ENCODE data around the gene NALCN. TPM values are rescaled to one million over a fixed set of nuclear protein-coding genes. Genes with fewer than 3 reads are reported as not detected.

The NALCN gene
- total RNA-seq, 1 donor from 2014 or later = not detected

- Mint-ChIP-seq H3K27me3 (peaks cover 4% of the 10 kb centered on the region), H3K4me1 (no peaks in the 10 kb centered on the region), H3K36me3 (ENCODE audit: low read depth) (no peaks in the 10 kb centered on the region), H3K4me3 (no peak overlapping the region), H3K9me3 (no peaks in the 10 kb centered on the region), H3K27ac (no peak overlapping the region)
- intact Hi-C loops (cut with micrococcal nuclease) = loop anchor here (10.0 kb wide), 1 partner anchor 395 kb away; no protein-coding TSS in a partner anchor
- CTCF ChIA-PET = no interaction called here
- POLR2A ChIA-PET = no interaction called here
- TF ChIP-seq, protein P1, sequence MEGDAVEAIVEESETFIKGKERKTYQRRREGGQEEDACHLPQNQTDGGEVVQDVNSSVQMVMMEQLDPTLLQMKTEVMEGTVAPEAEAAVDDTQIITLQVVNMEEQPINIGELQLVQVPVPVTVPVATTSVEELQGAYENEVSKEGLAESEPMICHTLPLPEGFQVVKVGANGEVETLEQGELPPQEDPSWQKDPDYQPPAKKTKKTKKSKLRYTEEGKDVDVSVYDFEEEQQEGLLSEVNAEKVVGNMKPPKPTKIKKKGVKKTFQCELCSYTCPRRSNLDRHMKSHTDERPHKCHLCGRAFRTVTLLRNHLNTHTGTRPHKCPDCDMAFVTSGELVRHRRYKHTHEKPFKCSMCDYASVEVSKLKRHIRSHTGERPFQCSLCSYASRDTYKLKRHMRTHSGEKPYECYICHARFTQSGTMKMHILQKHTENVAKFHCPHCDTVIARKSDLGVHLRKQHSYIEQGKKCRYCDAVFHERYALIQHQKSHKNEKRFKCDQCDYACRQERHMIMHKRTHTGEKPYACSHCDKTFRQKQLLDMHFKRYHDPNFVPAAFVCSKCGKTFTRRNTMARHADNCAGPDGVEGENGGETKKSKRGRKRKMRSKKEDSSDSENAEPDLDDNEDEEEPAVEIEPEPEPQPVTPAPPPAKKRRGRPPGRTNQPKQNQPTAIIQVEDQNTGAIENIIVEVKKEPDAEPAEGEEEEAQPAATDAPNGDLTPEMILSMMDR (IDR thresholded peaks at IDR 0.05) = no peak
- DNase-seq = no peak
- no peak for ATAC-seq (ENCODE audit: low read depth)
Measured at GRCh38 chr13:101120007-101120406, 296.3 kb downstream of the NALCN start.

DNA sequence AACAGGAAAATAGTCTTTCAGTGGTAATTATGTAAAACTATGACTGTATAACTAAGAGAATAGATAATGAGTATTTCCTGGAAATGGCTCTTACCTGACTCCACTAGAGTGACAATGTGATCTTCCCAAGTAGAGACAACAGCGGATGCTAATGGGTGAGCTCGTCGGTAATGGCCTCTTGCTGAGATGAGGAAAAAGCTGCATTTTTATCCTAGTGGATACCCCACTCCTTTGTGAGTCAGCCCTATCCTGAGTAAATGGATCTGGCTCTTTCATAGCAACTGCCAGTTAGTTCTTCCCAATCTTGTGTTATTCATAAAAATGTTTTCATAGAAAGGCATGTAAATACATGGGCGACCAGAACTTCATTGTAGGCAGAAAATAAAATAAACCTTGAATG is 299.5 kb downstream of the NALCN start:
- Mint-ChIP-seq H3K27ac (no peak overlapping the region), H3K9me3 (no peaks in the 10 kb centered on the region)
- CTCF ChIA-PET = no interaction called here

DNA sequence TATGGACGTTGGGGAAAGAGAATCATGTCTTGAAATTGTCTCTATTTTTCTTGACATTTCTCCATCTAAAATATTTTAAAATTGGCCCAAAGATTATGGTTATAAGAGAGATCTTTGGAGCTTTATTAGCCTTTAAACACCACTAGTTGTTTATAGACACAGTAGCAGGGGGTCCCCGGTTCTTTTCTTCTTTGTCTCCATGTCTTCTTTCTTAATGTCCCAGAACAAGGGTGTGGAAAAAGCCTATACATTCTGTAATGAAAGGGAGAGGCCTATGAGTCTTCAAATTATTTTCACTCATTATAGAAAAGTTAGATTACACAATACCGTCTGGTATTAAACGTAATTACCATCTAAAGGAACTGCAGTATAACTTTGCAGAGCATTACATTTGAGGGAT is 300.0 kb downstream of the NALCN start:
- POLR2A ChIA-PET = no interaction called here
- H3K36me3 Mint-ChIP-seq (ENCODE audit: low read depth) = no peaks in the 10 kb centered on the region
- no peak overlapping the region for H3K27ac Mint-ChIP-seq
- H3K4me3 Mint-ChIP-seq = no peak overlapping the region
- no peaks in the 10 kb centered on the region for H3K9me3 Mint-ChIP-seq
- intact Hi-C loops (cut with micrococcal nuclease) = no loop called here
- no peaks in the 10 kb centered on the region for H3K4me1 Mint-ChIP-seq
- no peak for DNase-seq
- TF ChIP-seq, protein P1 (IDR thresholded peaks at IDR 0.05) = no peak
- CTCF ChIA-PET = no interaction called here
- no peak for ATAC-seq (ENCODE audit: low read depth)
- peaks cover 4% of the 10 kb centered on the region for H3K27me3 Mint-ChIP-seq

More for the DNA sequence above, 299.5 kb downstream of the NALCN start:
- TF ChIP-seq, protein P1 (IDR thresholded peaks at IDR 0.05) = no peak
- H3K27me3 Mint-ChIP-seq = peaks cover 4% of the 10 kb centered on the region
- H3K4me1 Mint-ChIP-seq = no peaks in the 10 kb centered on the region
- no peak for DNase-seq
- ATAC-seq (ENCODE audit: low read depth) = no peak
- H3K36me3 Mint-ChIP-seq (ENCODE audit: low read depth) = no peaks in the 10 kb centered on the region
- POLR2A ChIA-PET = no interaction called here
- no peak overlapping the region for H3K4me3 Mint-ChIP-seq
- intact Hi-C loops (cut with micrococcal nuclease) = no loop called here

DNA sequence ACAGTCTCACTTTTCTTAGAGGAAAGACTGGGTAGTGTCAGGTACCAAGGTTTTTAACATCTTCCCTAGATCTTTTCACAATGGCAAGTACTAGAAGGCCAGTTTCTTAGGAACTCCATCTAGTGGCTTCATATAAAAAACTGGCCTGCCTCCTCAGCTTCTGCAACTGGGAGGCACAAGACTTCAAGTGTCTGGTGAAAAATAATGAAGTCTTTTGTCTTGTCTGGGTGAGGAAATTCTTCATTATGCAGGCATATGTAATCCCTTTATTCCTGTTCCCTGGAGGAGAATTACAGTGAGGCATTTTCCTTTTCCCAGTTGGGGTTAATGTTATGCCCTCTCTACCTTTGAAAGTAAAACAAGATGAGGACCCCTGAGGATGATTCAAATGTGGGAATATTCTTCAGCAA is 300.5 kb downstream of the NALCN start:
- ChIA-PET CTCF (no interaction called here), POLR2A (no interaction called here)
- ATAC-seq (ENCODE audit: low read depth) (no peak), DNase-seq (no peak)
- Mint-ChIP-seq H3K4me1 (no peaks in the 10 kb centered on the region), H3K27ac (no peak overlapping the region), H3K9me3 (no peaks in the 10 kb centered on the region), H3K4me3 (no peak overlapping the region), H3K27me3 (peaks cover 4% of the 10 kb centered on the region), H3K36me3 (ENCODE audit: low read depth) (no peaks in the 10 kb centered on the region)
- intact Hi-C loops (cut with micrococcal nuclease) = no loop called here
- TF ChIP-seq, protein P1 (IDR thresholded peaks at IDR 0.05) = no peak

DNA sequence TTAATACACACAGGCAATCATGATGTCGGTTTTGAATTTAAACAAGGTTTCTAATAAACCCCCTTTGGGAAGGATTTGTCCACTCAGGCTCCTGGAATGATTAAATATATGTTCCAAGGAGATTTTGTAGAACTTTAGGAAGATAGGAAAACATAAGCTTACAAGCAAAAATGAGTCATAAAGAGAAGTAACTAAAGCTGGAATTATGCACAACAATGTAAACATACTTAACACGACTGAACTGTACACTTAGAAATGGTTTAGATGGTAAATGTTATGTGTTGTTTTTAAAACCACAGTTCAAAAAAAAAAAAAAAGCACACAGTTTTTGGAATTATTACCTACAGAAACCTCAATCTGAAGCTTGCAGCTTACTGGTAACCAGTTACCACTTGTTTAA is 304.4 kb downstream of the NALCN start:
- TF ChIP-seq, protein P1 (IDR thresholded peaks at IDR 0.05) = no peak
- DNase-seq (no peak), ATAC-seq (ENCODE audit: low read depth) (no peak)
- Mint-ChIP-seq H3K9me3 (no peaks in the 10 kb centered on the region), H3K36me3 (ENCODE audit: low read depth) (no peaks in the 10 kb centered on the region), H3K4me1 (no peaks in the 10 kb centered on the region), H3K27ac (no peak overlapping the region), H3K4me3 (no peak overlapping the region), H3K27me3 (peaks cover 2% of the 10 kb centered on the region)
- ChIA-PET CTCF (interaction anchor here (0.7 kb wide), 1 partner anchor 33 kb away, joined by 3 read pairs; no protein-coding TSS in a partner anchor), POLR2A (no interaction called here)
- intact Hi-C loops (cut with micrococcal nuclease) = no loop called here

All from activated B cell treated with CpG ODN at 0.5 μM for 24 hours (primary cell).